Right renal cortex interstitium (tissue), 3 donors: ENCODE data around the gene XRCC5. TPM values are rescaled to one million over a fixed set of nuclear protein-coding genes. Genes with fewer than 3 reads are reported as not detected.
"Not testable (repeated sequence)": the region's sequence is repeated elsewhere in the genome, so short reads cannot be mapped to it uniquely, and the experiment has no call there.

Source experiments
- DNase-seq, 3 donors: peaks; one replicate each; pipeline ENCODE4 v3.0.0-alpha.2; 2013; ENCODE audit warnings: low read depth in 3 of 3, low spot score in 2 of 3
- polyA plus RNA-seq, 3 donors: library from polyadenylated mRNA; unstranded; fragments of 120-200 nt; gene quantifications; one replicate each; pipeline ENCODE4 v1.2.1, GENCODE V29; 2013; ENCODE audit not compliant: insufficient read length in 3 of 3

XRCC5 gene
- 100 to 1,000 TPM; 364 to 420 (median 409) TPM for polyA plus RNA-seq

GRCh38 chr2:216108967-216109921 lies at the start of gene XRCC5:
Gene XRCC5 (plus strand): TSS chr2:216109348. CDS start chr2:216109437, 89 bp downstream.
- peak; percentile 90 to 95 (median 92) for DNase-seq

GRCh38 chr2:216064014-216064630 lies 45.0 kb upstream of the XRCC5 start:
- no peak for DNase-seq

- no peak for DNase-seq
Measured at GRCh38 chr2:216064665-216065064, 44.5 kb upstream of the XRCC5 start.

DNA sequence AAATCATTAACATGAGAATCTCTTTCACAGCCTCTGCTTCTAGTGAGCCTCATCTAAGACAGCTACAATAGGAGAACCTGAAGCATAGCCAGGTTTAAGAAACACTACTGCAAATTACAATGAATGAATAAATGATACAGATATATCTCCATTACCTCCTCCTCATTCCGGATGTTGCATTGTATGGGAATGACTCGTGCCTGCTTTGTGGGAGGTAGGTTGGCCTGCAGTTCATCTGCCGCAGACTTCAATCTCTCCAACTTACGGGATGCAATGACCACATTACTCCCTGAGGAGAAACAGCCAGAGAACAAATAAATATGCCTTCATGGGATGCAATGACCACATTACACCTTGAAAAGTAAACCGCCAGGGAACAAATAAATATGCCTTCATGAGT lies 42.9 kb upstream of the XRCC5 start:
- DNase-seq: no peak

- DNase-seq: no peak
Measured at GRCh38 chr2:216069028-216069427, 40.1 kb upstream of the XRCC5 start.

- DNase-seq: no peak
Measured at GRCh38 chr2:216070195-216070594, 39.0 kb upstream of the XRCC5 start.

DNA sequence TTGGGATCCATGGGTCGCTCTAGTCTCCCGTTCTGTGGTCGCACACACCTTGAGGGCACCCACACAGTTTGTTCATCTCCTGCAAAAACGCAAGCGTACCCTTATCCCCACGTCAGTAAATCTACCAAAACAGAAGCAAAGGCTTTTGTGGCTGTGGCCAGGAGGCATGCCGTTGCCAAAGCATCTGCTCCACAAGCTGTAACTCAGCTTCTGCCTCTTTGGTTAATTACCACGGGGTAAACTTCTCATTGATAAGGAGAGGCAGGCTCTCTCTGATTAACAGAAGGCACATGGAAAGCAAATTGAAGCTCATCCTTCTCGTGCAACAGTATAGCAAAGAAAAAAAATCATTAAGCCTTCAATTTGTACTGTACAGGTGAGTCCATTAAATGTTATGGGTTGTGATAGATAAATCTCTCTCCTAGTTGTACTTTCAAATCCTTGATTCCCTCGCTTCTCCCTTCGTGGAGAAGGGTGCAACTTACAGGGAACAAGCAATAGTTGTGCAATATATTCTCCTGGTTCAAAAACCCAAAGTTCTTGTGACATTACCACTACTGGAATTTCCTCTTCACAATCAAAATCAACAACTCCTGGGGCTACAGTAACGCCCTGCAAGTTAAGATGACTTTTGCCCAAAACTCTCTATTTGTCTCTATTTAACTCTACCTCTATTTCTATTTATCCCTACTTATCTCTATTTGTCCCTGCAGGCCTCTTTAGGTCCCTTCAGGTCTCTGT lies 37.9 kb upstream of the XRCC5 start:
- no peak for DNase-seq

DNA sequence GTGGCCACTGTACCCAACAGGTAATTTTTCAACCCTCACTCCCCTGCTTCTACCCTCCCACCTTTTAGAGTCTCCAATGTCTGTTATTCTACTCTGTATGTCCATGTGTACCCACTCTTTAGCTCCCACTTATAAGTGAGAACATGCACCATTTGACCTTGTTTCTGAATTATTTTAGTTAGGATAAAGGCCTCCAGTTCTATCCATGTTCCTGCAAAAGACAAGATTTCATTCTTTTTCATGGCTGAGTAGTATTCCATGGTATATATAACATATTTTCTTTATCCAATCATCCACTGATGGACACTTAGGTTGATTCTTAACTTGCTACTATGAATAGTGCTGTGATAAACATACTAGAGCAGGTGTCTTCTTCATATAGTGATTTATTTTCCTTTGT lies 36.7 kb upstream of the XRCC5 start:
- DNase-seq: no peak

GRCh38 chr2:216073773-216074172 lies 35.4 kb upstream of the XRCC5 start:
- no peak for DNase-seq

GRCh38 chr2:216074380-216074779 lies 34.8 kb upstream of the XRCC5 start:
- no peak for DNase-seq

- DNase-seq: no peak
Measured at GRCh38 chr2:216074794-216075193, 34.4 kb upstream of the XRCC5 start.

DNA sequence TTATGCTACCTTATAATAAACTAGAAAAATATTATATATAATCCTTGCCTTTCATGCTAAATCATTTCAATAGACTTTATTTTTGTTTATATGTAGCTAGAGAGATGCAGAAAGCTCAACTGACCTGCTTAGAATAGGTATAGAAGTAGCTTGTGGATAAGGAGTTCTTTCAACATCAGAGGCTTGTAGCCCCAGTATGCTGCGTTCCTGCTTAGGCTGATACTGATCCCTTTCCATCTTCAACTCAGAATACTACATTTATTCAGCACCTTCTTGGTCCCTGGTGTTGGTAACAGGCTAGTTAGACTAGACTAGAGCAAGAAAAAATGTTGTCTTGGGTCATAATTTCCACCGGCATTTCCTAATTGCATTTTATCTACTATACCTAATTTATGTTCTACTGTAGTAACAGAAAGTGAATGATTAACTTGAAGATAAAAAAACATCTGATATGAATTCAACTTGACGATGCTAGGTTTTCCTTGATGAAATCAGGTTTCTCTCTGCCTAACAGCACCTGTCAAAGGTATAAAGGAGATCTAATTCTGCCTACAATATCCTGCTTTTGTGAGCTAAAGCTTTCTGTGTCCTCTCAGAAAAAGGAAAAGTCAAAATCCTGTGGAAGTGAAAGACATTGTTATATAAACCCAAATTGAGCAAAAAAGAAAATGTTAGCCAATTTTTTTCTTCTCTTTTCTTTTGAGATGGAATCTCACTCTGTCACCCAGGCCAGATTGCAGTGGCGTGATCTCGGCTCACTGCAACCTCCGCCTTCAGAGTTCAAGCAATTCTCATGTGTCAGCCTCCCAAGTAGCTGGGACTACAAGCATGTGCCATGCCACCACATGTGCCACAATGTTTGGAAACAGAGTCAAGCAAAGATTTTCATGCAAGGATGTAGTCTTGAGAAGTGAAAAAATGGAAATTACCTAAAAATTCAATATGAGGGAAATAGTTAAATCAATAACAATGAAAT lies 33.4 kb upstream of the XRCC5 start:
- no peak for DNase-seq

- no peak for DNase-seq
Measured at GRCh38 chr2:216078776-216079175, 30.4 kb upstream of the XRCC5 start.

DNA sequence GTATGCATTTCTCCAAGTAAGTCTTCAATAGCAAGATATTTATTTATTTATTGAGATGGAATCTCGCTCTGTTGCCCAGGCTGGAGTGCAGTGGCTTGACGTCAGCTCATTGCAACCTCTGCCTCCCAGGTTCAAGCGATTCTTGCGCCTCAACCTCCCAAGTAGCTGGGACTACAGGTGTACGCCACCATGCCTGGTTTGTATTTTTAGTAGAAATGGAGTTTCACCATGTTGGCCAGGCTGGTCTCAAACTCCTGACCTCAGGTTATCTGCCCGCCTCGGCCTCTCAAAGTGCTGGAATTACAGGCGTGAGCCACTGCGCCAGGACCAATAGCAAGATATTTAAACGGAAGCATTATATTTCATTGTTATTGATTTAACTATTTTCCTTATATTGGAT lies 29.1 kb upstream of the XRCC5 start:
- DNase-seq: not testable (repeated sequence)

- DNase-seq: no peak
Measured at GRCh38 chr2:216081012-216081411, 28.1 kb upstream of the XRCC5 start.

GRCh38 chr2:216081487-216082116 lies 27.5 kb upstream of the XRCC5 start, which contains the start of the genes PECR and TMEM169:
Gene PECR (minus strand): TSS chr2:216081809. CDS start chr2:216081741, 68 bp downstream.
Gene TMEM169 (plus strand): TSS chr2:216081919. CDS start chr2:216095964, 14,045 bp downstream.
- DNase-seq: no peak

GRCh38 chr2:216082117-216082711 lies 26.9 kb upstream of the XRCC5 start:
- DNase-seq: no peak

DNA sequence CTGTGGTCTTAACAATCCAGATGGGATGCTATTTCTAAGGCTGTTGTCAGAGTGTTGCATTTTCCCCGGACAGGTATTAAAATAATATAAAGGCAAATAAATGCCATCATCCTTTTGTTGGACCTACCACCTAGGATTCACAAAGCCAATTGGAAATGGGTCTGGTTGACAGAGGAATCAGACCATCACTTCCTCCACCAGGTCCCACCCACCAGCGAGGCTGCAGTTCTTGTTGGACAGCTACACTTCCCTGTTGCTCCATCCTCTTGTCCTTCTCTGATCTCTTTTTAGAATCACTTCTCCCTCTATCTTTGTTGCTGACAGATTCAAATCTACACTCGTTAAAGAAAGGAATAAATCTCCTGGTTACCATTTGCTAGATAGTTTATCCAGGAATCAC lies 26.3 kb upstream of the XRCC5 start:
- DNase-seq: no peak
